DND-41 (cell line): Measurements from ENCODE around the gene ST8SIA6.

Experiments
- ATAC-seq: fragments of 200-7000 bp; cut with Tn5 transposase; 3 replicates; pipeline ENCODE4 v1.9.1; 2021; ENCODE audit warnings: low read depth; ENCODE audit not compliant: insufficient read depth
- DNase-seq: peaks from one replicate; pipeline ENCODE4 v3.0.0-alpha.2; 2020
- H2AFZ ChIP-seq: 2 replicates; pipeline ENCODE4 v1.6.0; 2012; ENCODE audit warnings: low read depth, low read length
- H3K27ac ChIP-seq: 2 replicates; pipeline ENCODE4 v1.5.1; 2012; ENCODE audit warnings: low read length, inconsistent platforms
- H3K27me3 ChIP-seq: fragments of 200-600 bp; sonication (generic); 2 replicates; pipeline ENCODE4 v1.6.0; 2012; ENCODE audit warnings: low read length, mild to moderate bottlenecking, inconsistent platforms; ENCODE audit not compliant: insufficient read depth, poor library complexity
- H3K36me3 ChIP-seq: 2 replicates; pipeline ENCODE4 v1.5.1; 2012; ENCODE audit warnings: low read length, inconsistent platforms; ENCODE audit not compliant: insufficient read depth
- H3K4me1 ChIP-seq: 2 replicates; pipeline ENCODE4 v1.5.1; 2012; ENCODE audit warnings: mild to moderate bottlenecking, low read length; ENCODE audit not compliant: insufficient read depth
- H3K4me2 ChIP-seq: 2 replicates; pipeline ENCODE4 v1.6.0; 2012; ENCODE audit warnings: mild to moderate bottlenecking, moderate library complexity, low read length, inconsistent platforms; ENCODE audit not compliant: insufficient read depth
- H3K4me3 ChIP-seq, 2 experiments: fragments of 200-600 bp in 1 of 2; shearing (Covaris generic) in 1 of 2; 2 replicates each; pipeline ENCODE4 v1.5.1; 2012 to 2016; ENCODE audit warnings: inconsistent platforms in 2 of 2, low read length in 2 of 2, mild to moderate bottlenecking in 2 of 2, low read depth in 1 of 2, moderate library complexity in 1 of 2
- H3K79me2 ChIP-seq: 2 replicates; pipeline ENCODE4 v1.6.0; 2012; ENCODE audit warnings: low read length, inconsistent platforms; ENCODE audit not compliant: insufficient read depth
- H3K9ac ChIP-seq: 2 replicates; pipeline ENCODE4 v1.6.0; 2012; ENCODE audit warnings: low read depth, mild to moderate bottlenecking, inconsistent platforms, low read length, moderate library complexity
- H3K9me3 ChIP-seq: 2 replicates; pipeline ENCODE4 v1.5.1; 2012; ENCODE audit warnings: low read length, moderate library complexity, mild to moderate bottlenecking, inconsistent platforms; ENCODE audit not compliant: insufficient read depth, severe bottlenecking
- H4K20me1 ChIP-seq: 2 replicates; pipeline ENCODE4 v1.6.0; 2012; ENCODE audit warnings: low read length; ENCODE audit not compliant: insufficient read depth
- EZH2 ChIP-seq: IDR thresholded peaks from 3 replicates; pipeline ENCODE4 v1.6.1; 2012; ENCODE audit warnings: borderline replicate concordance, low read depth, mild to moderate bottlenecking, moderate library complexity, low read length, inconsistent platforms; ENCODE audit not compliant: severe bottlenecking
- TF ChIP-seq, protein P1 (sequence below): IDR thresholded peaks from 2 replicates; pipeline ENCODE4 v1.5.1; 2012; ENCODE audit warnings: borderline replicate concordance, low read length, moderate library complexity, mild to moderate bottlenecking; ENCODE audit not compliant: poor library complexity, severe bottlenecking; ENCODE audit errors: extremely low read depth

ST8SIA6 gene

DNA sequence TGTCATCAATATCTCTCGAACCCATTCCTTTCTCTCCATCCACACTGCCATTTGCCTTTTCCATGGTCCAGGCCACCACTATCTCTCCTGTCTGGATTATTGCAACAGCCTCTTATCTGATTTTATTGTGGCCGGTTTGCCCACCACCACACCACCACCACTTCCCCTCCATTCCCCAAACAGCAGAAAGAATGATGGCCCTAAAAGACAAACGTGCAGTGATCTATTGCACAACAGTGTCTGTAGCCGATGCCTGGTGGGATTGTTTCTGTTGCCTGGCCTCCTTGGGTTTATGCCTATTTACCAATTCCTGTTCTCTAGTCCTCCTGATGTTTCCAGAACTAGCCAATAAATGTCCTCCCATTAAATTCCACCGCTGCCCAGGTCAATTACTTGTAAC lies 10.2 kb upstream of the ST8SIA6 start:
- H2AFZ ChIP-seq = no peak overlapping the region
- TF ChIP-seq, protein P1, sequence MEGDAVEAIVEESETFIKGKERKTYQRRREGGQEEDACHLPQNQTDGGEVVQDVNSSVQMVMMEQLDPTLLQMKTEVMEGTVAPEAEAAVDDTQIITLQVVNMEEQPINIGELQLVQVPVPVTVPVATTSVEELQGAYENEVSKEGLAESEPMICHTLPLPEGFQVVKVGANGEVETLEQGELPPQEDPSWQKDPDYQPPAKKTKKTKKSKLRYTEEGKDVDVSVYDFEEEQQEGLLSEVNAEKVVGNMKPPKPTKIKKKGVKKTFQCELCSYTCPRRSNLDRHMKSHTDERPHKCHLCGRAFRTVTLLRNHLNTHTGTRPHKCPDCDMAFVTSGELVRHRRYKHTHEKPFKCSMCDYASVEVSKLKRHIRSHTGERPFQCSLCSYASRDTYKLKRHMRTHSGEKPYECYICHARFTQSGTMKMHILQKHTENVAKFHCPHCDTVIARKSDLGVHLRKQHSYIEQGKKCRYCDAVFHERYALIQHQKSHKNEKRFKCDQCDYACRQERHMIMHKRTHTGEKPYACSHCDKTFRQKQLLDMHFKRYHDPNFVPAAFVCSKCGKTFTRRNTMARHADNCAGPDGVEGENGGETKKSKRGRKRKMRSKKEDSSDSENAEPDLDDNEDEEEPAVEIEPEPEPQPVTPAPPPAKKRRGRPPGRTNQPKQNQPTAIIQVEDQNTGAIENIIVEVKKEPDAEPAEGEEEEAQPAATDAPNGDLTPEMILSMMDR = no peak
- no peak for TF ChIP-seq EZH2

DNA sequence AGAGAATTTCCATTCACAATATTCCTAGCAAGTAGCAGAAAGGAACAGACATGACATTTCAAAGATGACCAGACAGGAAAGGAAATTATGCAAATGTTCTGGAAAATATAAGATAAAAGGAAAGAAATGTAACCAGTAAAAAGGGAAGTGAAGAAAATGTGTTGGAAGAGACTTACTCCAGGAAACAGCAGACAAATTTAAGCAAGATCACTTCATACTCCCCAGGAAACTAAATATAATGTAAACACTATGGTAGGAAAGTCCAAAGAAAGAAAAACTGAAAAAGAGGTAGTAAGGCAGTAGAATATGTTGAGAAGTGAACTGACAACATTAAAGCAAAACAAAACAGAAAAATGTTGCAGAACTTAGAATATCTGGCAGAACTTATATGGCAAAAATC lies 6.4 kb upstream of the ST8SIA6 start:
- Histone ChIP-seq H3K79me2 (no peaks in the 10 kb centered on the region), H2AFZ (no peak overlapping the region), H3K4me1 (no peaks in the 10 kb centered on the region), H3K4me2 (no peak overlapping the region), H3K27me3 (no peaks in the 10 kb centered on the region), H4K20me1 (no peaks in the 10 kb centered on the region), H3K4me3 (no peak overlapping the region), H3K36me3 (no peaks in the 10 kb centered on the region), H3K9me3 (no peaks in the 10 kb centered on the region), H3K9ac (no peak overlapping the region), H3K27ac (no peak overlapping the region)
- ATAC-seq (no peak), DNase-seq (no peak)
- TF ChIP-seq EZH2 = no peak
- TF ChIP-seq, protein P1 = no peak

More for the DNA sequence above, 10.2 kb upstream of the ST8SIA6 start:
- H3K9me3 ChIP-seq = no peaks in the 10 kb centered on the region
- H3K79me2 ChIP-seq = no peaks in the 10 kb centered on the region
- no peaks in the 10 kb centered on the region for H3K27me3 ChIP-seq
- H3K4me3 ChIP-seq = no peak overlapping the region
- no peak for DNase-seq
- no peaks in the 10 kb centered on the region for H3K4me1 ChIP-seq
- no peaks in the 10 kb centered on the region for H3K36me3 ChIP-seq
- no peaks in the 10 kb centered on the region for H4K20me1 ChIP-seq
- ATAC-seq = no peak
- no peak overlapping the region for H3K9ac ChIP-seq
- H3K4me2 ChIP-seq = no peak overlapping the region
- no peak overlapping the region for H3K27ac ChIP-seq

DNA sequence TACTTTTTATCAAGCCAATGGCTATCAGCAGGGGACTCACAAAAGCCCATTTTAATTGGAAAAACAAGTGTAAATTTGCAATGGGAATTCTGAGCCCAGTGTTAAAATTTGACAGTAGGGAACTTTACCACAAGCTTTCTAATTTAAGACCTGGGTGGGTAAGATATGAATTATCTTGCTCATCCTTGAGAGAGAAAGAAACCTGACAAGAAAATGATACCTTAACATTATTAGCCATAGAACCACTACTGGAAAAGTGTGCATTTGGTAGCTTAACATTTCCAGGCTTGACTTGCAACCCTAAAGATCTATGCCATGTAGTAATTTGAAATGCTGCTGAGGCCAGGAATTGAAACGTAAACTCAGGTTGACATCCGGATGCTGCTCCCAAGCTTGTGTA lies 2.7 kb upstream of the ST8SIA6 start:
- peaks cover 6% of the 10 kb centered on the region for H3K9me3 ChIP-seq
- no peak overlapping the region for H3K27ac ChIP-seq
- ATAC-seq (no peak), DNase-seq (no peak)
- no peak overlapping the region for H3K9ac ChIP-seq
- H3K4me3 ChIP-seq = no peak overlapping the region
- no peaks in the 10 kb centered on the region for H3K4me1 ChIP-seq
- no peaks in the 10 kb centered on the region for H3K79me2 ChIP-seq
- no peaks in the 10 kb centered on the region for H3K27me3 ChIP-seq
- no peaks in the 10 kb centered on the region for H4K20me1 ChIP-seq
- H2AFZ ChIP-seq = no peak overlapping the region
- TF ChIP-seq, protein P1 = no peak
- no peak for TF ChIP-seq EZH2
- H3K4me2 ChIP-seq = no peak overlapping the region
- no peaks in the 10 kb centered on the region for H3K36me3 ChIP-seq

DNA sequence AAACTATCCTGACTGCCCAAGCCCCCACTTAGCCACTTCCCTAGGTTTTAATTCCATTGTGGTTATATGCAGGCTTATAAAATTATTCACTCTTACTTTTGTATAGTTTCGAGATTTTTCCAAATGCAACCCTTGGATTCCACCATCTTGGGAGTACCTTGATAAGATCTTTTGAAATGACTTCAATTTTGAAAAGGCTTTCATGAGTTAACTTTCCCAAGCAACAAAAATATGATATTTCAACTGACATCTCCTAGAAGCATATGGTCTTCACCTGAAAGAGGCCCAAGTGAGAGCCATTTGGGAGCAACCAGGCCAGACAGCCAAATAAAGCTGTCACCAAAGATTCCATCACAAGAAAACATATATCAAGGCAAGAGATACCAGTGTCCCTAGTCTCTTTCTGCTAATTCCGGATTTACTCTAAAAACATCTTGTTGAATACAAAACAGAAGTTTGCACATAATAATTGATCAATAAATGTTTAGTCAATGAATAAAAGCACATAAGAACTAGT lies 1.7 kb upstream of the ST8SIA6 start:
- Histone ChIP-seq H3K4me2 (no peak overlapping the region), H3K27me3 (no peaks in the 10 kb centered on the region)

More for the DNA sequence above, 1.7 kb upstream of the ST8SIA6 start:
- no peaks in the 10 kb centered on the region for H3K79me2 ChIP-seq
- H3K9me3 ChIP-seq = peaks cover 6% of the 10 kb centered on the region
- no peak overlapping the region for H3K9ac ChIP-seq
- TF ChIP-seq, protein P1 = no peak
- no peak for TF ChIP-seq EZH2
- no peaks in the 10 kb centered on the region for H4K20me1 ChIP-seq
- no peaks in the 10 kb centered on the region for H3K4me1 ChIP-seq
- DNase-seq (no peak), ATAC-seq (no peak)
- no peak overlapping the region for H2AFZ ChIP-seq
- no peak overlapping the region for H3K4me3 ChIP-seq
- no peak overlapping the region for H3K27ac ChIP-seq
- no peaks in the 10 kb centered on the region for H3K36me3 ChIP-seq
